Spleen (tissue), 11 donors: ENCODE data around the gene APC. TPM values are rescaled to one million over a fixed set of nuclear protein-coding genes. Genes with fewer than 3 reads are reported as not detected.

Experiments used
- DNase-seq: peaks from one replicate; pipeline ENCODE4 v3.0.0-alpha.2; 2020
- H3K27ac ChIP-seq, 8 donors: fragments of 200-600 bp; sonication (generic) in 7 of 8; 1 replicate in 4 of 8; 2 replicates in 4 of 8; pipeline versions ENCODE4 v1.5.0 to v1.8.0; 2016 to 2021; ENCODE audit warnings: inconsistent platforms in 4 of 8, mild to moderate bottlenecking in 4 of 8, moderate library complexity in 1 of 8
- H3K27me3 ChIP-seq, 7 donors: fragments of 200-600 bp; sonication (generic) in 6 of 7; replicated peaks in 1 of 7; 1 replicate in 4 of 7; 2 replicates in 3 of 7; pipeline versions ENCODE4 v1.5.0 to v1.8.0; 2016 to 2021; ENCODE audit warnings: inconsistent platforms in 3 of 7, mild to moderate bottlenecking in 1 of 7
- H3K36me3 ChIP-seq, 6 donors: fragments of 200-600 bp; sonication (generic) in 5 of 6; 1 replicate in 4 of 6; 2 replicates in 2 of 6; pipeline versions ENCODE4 v1.5.0 to v1.8.0; 2016 to 2021; ENCODE audit warnings: inconsistent platforms in 2 of 6
- H3K4me1 ChIP-seq, 6 donors: fragments of 200-600 bp; sonication (generic) in 5 of 6; 1 replicate in 3 of 6; 2 replicates in 3 of 6; pipeline versions ENCODE4 v1.5.0 to v1.8.0; 2016 to 2021; ENCODE audit warnings: inconsistent platforms in 3 of 6
- H3K4me3 ChIP-seq, 8 donors: fragments of 200-600 bp; sonication (generic) in 7 of 8; 1 replicate in 4 of 8; 2 replicates in 4 of 8; pipeline versions ENCODE4 v1.5.0 to v1.8.0; 2016 to 2021; ENCODE audit warnings: inconsistent platforms in 4 of 8, mild to moderate bottlenecking in 4 of 8, moderate library complexity in 2 of 8
- H3K9me3 ChIP-seq, 8 donors: fragments of 200-600 bp; sonication (generic) in 7 of 8; 1 replicate in 4 of 8; 2 replicates in 4 of 8; pipeline versions ENCODE4 v1.5.0 to v1.8.0; 2016 to 2021; ENCODE audit warnings: inconsistent platforms in 4 of 8
- CTCF ChIP-seq, 11 experiments: fragments of 200-600 bp in 7 of 11; fragments of 450-650 bp in 4 of 11; sonication (generic) in 4 of 11; IDR thresholded peaks in 8 of 11; conservative IDR thresholded peaks in 3 of 11; 1 replicate in 7 of 11; 2 replicates in 4 of 11; pipeline versions ENCODE4 v1.4.0 to v1.8.0; 2016 to 2021; ENCODE audit warnings: antibody characterized with exemption in 11 of 11, inconsistent platforms in 4 of 11, mild to moderate bottlenecking in 1 of 11
- POLR2A ChIP-seq, 3 donors: fragments of 450-650 bp; IDR thresholded peaks; one replicate each; pipeline ENCODE4 v1.5.1; 2017; ENCODE audit warnings: antibody characterized with exemption in 3 of 3, mild to moderate bottlenecking in 1 of 3
- POLR2AphosphoS5 ChIP-seq, 3 donors: sonication (generic); formaldehyde crosslinking; IDR thresholded peaks; one replicate each; pipeline ENCODE4 v1.5.1; 2017; ENCODE audit warnings: antibody characterized with exemption in 3 of 3
- WGBS, 5 donors: extraction: QIAGEN DNeasy Blood & Tissue Kit in 3 of 5; methylation state at CpG; one replicate each; pipeline versions ENCODE4 v1.1.5 to v1.1.7; 2013 to 2018; 5-methylcytosine and 5-hydroxymethylcytosine counted together
- intact Hi-C: fragments of 100-400 bp; cut with DNase I; formaldehyde crosslinking; loops from one replicate; pipeline ENCODE4 v1.15.0; 2023; ENCODE audit warnings: low total_unique reads
- polyA plus RNA-seq, 3 donors: library from polyadenylated mRNA; stranded (reverse); fragments of 200-250 nt; gene quantifications; one replicate each; pipeline ENCODE4 v1.2.1, GENCODE V29; 2013
- total RNA-seq, 7 donors: library from RNA; depleted of rRNA in 3 of 7; stranded (reverse); fragments of >200 nt in 3 of 7; fragmentation: NEBNext Ultra II Directional in 4 of 7; extraction: Animal tissue kit (Norgen Biotek cat#: 25700) in 4 of 7; gene quantifications; one replicate each; pipeline versions ENCODE4 v1.1.0 to v1.2.1, GENCODE V29; 2016 to 2021
- donor health status: healthy with polysubstance abuse.
- donor health status: DM: no; HTN: no; CAD: no; lungs with moderate emphysema.
- donor health status: DM: no; HTN: no; CAD: no.
- donor health status: Bipolar disorder and iron deficiency.
- donor health status: healthy.
- donor health status: DM: no; HTN: no; CAD: no.
- donor health status: DM: yes; HTN: yes; CAD: no.

The APC gene
- total and polyA plus RNA-seq, 10 donors = 2.1 to 83.0 (median 52.5) TPM

- 74 to 98% (median 83%) methylated on average over 4 of the region's 4 CpGs for WGBS, 5 donors
- peaks cover 0 to 98% (median 49%) of the 10 kb centered on the region in 6 donors for H3K36me3 ChIP-seq
Observed at GRCh38 chr5:112822456-112822855, 84.8 kb downstream of the APC start.

GRCh38 chr5:112823181-112823580, 85.5 kb downstream of the APC start:
- no peak overlapping the region for H3K27ac ChIP-seq
- TF ChIP-seq POLR2AphosphoS5 (IDR thresholded peaks at IDR 0.05) (no peak), CTCF (IDR thresholded peaks at IDR 0.05 in 8 of 11, conservative IDR thresholded peaks at IDR 0.05 in 3 of 11) (no peak), POLR2A (IDR thresholded peaks at IDR 0.05) (no peak)
- no peaks in the 10 kb centered on the region for H3K27me3 ChIP-seq
- H3K9me3 ChIP-seq = no peaks in the 10 kb centered on the region
- peaks cover 0 to 98% (median 56%) of the 10 kb centered on the region in 6 donors for H3K36me3 ChIP-seq
- H3K4me1 ChIP-seq = peaks cover 0 to 4% (median 0%) of the 10 kb centered on the region in 6 donors
- no peak overlapping the region for H3K4me3 ChIP-seq
- WGBS, 5 donors = 74 to 89% (median 84%) methylated on average over 2 of the region's 2 CpGs
- intact Hi-C loops = no loop called here
- DNase-seq = no peak

More at GRCh38 chr5:112822456-112822855, 84.8 kb downstream of the APC start:
- H3K9me3 ChIP-seq = no peaks in the 10 kb centered on the region
- TF ChIP-seq CTCF (IDR thresholded peaks at IDR 0.05 in 8 of 11, conservative IDR thresholded peaks at IDR 0.05 in 3 of 11) = no peak
- no peak for TF ChIP-seq POLR2AphosphoS5 (IDR thresholded peaks at IDR 0.05)
- TF ChIP-seq POLR2A (IDR thresholded peaks at IDR 0.05) = no peak
- no peak for DNase-seq
- intact Hi-C loops = no loop called here
- H3K27ac ChIP-seq = no peak overlapping the region
- no peak overlapping the region for H3K4me3 ChIP-seq
- peaks cover 0 to 4% (median 0%) of the 10 kb centered on the region in 6 donors for H3K4me1 ChIP-seq
- H3K27me3 ChIP-seq = no peaks in the 10 kb centered on the region

GRCh38 chr5:112823656-112824055, 86.0 kb downstream of the APC start:
- H3K9me3 ChIP-seq = no peaks in the 10 kb centered on the region
- intact Hi-C loops = no loop called here
- H3K27ac ChIP-seq = no peak overlapping the region
- TF ChIP-seq CTCF (IDR thresholded peaks at IDR 0.05 in 8 of 11, conservative IDR thresholded peaks at IDR 0.05 in 3 of 11) (no peak), POLR2AphosphoS5 (IDR thresholded peaks at IDR 0.05) (no peak), POLR2A (IDR thresholded peaks at IDR 0.05) (no peak)
- no peaks in the 10 kb centered on the region for H3K27me3 ChIP-seq
- 89 to 99% (median 99%) methylated on average over 2 of the region's 2 CpGs for WGBS, 5 donors
- peaks cover 0 to 98% (median 61%) of the 10 kb centered on the region in 6 donors for H3K36me3 ChIP-seq
- no peak overlapping the region for H3K4me3 ChIP-seq
- no peak for DNase-seq
- H3K4me1 ChIP-seq = peaks cover 0 to 4% (median 0%) of the 10 kb centered on the region in 6 donors

GRCh38 chr5:112824197-112824596, 86.5 kb downstream of the APC start:
- intact Hi-C loops = no loop called here
- H3K4me1 ChIP-seq = peaks cover 0 to 4% (median 0%) of the 10 kb centered on the region in 6 donors
- peaks cover 0 to 98% (median 61%) of the 10 kb centered on the region in 6 donors for H3K36me3 ChIP-seq
- H3K27ac ChIP-seq = no peak overlapping the region
- H3K27me3 ChIP-seq = no peaks in the 10 kb centered on the region
- H3K4me3 ChIP-seq = no peak overlapping the region
- H3K9me3 ChIP-seq = no peaks in the 10 kb centered on the region
- TF ChIP-seq POLR2A (IDR thresholded peaks at IDR 0.05) (no peak), CTCF (IDR thresholded peaks at IDR 0.05 in 8 of 11, conservative IDR thresholded peaks at IDR 0.05 in 3 of 11) (no peak), POLR2AphosphoS5 (IDR thresholded peaks at IDR 0.05) (no peak)
- DNase-seq = no peak
